ENCODE data around the gene RCAN2.

GRCh38 chr6:46279874-46280273 is 211.4 kb downstream of the RCAN2 start:
- no peak for TF ChIP-seq CTCF (conservative IDR thresholded peaks at IDR 0.05)
- TF ChIP-seq EZH2 (IDR thresholded peaks at IDR 0.05; ENCODE audit: low read depth), result no peak

All from PC-9 (cell line).